ENCODE results near the gene DIS3L. TPM values are rescaled to one million over a fixed set of nuclear protein-coding genes. Genes with fewer than 3 reads are reported as not detected.
"Not testable (repeated sequence)": the region's sequence is repeated elsewhere in the genome, so short reads cannot be mapped to it uniquely, and the experiment has no call there.

The DIS3L gene
- 43.5 TPM for total RNA-seq
- long read RNA-seq, transcript DIS3L-202 (17 exons, 3,647 nt) = major isoform, 14 of 52 reads
- long read RNA-seq, partial matches to known transcripts = 16 of 52 reads
- long read RNA-seq, other reads (novel, unspliced or antisense) = 22 of 52 reads

DNA sequence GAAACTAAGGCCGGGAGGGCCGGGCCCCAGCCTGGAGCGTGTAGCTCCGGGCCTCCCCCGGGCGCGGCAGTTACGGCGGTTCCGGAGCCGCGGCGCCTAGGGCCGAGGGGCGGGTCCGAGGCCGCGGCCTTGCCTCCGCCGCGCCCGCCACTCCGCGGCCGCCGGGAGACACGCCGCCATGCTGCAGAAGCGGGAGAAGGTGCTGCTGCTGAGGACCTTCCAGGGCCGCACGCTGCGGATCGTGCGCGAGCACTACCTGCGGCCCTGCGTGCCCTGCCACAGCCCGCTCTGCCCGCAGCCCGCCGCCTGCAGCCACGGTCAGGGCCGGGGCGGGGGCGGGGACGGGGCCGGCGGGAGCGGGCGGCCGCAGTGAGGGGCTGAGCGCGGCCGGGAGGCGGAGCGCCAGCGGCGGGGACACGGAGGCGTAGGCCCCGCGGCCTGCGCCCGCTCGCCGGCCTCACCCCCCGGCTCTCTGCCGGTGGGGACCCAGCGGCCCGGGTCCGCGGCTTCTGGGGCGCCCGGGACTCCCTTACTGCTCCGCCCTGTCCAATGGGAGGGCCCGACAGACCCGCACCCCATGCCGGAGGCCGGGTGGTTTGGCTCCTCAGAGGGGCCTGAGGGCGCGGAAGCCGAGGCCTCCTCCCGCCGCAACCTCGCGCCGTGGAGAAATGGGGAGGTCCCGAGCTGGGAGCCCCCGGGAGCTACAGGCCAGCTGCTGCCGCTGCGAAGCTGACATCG is at the start of gene DIS3L:
Gene DIS3L, plus strand, starts transcription at position 150 of the 738 bp plus-strand sequence. Its CDS starts 29 bp downstream, at position 179.
- DNase-seq (ENCODE audit: low spot score) = no peak

DNA sequence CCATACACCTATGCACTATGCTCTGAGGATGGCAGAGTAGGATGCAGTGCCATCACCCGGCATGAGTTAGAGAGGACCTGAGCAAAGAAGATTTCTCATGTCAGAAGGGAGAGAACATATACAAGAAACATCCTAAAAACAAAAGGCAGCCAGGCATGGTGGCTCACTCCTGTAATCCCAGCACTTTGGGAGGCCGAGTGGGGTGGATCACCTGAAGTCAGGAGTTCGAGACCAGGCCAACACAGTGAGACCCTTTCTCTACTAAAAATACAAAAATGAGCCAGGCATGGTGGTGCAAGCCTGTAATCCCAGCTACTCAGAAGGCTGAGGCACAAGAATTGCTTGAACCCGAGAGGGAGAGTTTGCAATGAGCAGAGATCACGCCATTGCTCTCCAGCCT is 47.5 kb upstream of the DIS3L start:
- not testable (repeated sequence) for DNase-seq (ENCODE audit: low spot score)

DNA sequence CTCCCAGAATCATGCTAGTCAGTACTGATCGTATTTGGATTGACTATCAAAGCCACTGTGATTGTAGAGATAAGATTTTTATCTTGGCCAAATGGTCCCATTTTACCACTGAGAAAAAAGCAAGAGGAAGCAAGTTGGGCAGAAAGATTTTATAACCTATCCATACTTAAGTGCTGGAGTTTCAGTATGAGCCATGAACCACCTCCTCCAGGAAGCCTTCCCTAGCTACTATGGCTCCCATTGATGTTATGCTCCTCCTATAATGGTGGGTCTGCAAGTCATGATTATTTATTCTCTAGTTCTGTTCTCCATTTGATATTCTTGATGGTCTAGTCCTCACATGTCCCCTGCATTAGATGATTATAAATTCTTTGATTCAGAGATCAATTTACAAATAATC is 46.4 kb upstream of the DIS3L start:
- peak; percentile 12 for DNase-seq (ENCODE audit: low spot score)

DNA sequence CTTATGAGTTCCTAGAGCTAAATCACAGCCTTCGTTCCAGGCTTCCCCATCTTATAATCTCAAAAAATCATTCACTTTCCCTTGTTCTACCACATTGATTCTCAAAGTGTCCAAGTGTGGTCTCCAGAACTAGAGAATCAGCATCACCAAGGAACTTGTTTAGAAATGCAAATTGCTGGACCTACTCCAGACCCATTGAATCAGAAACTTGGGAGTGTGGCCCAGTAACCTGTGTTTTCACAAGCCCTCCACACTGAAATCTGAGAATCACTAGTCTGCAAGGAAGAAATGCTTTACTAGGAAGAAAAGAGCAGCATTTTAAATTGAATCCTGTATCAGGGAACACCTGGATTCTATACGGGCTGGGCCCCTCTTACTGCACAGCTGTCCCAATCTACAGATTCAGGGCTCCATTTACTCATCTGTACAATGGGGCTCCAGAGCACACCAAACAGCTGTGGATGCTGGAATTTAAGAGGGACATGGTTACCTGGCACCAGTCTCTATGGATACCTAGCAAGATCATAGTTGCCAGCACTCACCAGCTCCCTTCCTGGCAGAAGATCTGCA is 43.7 kb upstream of the DIS3L start:
- no peak for DNase-seq (ENCODE audit: low spot score)

DNA sequence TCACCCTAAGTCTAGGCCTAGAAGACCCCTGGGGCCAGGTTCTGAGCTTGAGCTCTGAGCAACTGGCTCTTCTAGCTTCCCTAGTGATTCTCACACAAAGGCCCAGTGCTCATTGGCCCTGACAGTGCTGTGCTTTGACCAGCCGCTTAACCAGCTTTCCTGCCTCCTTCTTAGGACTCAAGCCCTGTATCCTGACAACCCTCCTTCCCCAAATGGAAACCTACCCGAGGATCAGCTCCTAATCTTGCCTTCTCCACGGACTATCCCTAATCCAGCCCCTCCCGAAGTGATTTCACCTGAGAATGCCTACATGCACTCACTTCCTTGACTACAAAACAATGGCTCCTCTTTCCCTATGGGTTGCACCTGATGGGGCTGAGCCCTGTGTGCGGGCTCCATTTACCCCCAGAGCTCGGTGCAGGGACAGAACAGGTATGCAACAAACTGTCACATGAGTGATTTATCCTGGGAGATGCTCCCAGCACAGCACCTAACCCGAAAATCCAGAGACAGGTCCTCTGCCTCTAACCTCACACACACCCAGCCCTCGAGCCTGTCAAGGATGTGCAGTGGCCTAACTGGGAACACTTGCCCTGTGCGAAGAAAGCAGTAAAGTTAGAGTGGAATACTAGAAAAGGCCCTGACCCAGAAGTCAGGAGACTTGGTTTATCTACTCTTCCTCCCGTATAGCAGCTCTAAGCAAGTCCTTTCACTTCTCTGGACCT is 42.1 kb upstream of the DIS3L start:
- DNase-seq (ENCODE audit: low spot score) = no peak

DNA sequence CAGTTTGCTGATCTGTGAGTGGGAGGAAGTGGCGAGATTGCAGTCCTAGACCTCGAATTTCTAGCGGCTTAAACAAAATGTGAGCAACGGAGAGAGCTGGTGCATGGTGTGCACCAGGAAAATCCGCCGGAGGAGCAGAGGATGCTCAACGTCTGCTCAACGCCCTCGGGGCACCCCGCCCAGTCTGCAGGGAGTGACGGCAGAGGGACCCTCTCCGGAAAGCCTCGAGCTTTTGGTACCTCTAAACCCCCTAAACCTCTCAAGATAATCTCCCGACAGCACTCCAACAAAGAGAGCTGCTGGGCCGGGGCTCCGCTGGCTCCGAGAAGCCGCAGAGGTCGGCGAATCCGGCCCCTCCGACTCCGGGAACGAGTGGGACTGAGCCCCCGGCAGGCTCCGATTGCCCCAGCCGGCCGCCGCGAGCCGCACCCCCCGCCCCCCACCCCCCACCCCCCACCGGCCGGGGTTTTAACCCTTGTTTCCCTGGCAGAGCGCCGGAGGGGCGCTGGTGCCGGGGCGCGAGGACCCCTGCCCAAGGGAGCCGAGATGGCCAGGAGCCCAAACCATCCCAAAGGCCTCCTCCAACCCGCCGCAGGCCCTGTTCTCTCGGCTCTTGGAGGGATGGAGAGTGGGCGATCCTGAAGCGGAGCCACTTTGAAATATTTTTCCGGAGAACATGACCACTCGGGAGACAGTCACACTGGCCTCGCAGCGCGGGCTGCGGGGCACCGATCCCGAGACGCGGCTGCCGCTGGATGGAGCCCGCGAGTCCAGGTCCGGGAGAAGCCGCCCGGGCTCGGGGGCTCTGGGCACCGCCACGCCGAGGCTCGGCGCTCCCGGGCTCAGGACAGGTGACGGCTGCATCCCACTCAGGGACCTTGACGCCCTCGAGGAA is 41.3 kb upstream of the DIS3L start:
- DNase-seq (ENCODE audit: low spot score) = no peak

DNA sequence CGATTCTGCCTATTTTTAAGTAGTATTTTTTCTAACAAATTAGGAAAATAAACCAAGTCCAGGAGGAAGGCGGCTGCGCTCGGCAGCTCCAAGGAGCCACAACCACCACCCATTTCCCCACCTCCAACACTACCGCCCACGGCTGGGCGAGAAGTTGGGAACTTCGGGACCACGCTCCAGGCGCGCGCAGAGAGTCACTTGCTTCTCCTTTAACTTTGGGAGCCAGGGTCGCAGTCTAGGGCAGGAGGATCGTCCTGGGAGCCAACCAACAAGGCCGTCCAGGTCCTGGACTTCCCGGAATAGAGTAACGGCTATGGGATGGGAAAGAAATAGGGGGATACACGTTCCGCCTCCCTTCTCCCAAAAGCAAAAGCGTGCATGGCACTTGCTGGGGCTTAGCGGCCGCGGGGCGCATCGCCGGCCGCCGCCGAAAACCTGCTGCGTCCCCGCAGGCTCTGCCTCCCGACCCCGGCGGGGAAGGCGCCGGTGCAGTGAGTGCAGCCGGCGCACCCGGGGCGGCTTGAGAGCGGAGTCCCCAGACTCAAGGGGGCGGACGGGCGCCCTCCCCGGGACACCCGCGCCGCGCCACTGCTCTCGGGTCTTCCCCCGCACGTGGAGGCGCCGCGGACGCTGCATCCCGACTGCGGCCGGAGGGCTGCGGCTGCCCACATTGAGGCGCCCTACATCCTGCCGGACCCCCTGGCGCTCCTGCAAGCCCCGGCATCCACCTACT is 40.5 kb upstream of the DIS3L start:
- no peak for DNase-seq (ENCODE audit: low spot score)

DNA sequence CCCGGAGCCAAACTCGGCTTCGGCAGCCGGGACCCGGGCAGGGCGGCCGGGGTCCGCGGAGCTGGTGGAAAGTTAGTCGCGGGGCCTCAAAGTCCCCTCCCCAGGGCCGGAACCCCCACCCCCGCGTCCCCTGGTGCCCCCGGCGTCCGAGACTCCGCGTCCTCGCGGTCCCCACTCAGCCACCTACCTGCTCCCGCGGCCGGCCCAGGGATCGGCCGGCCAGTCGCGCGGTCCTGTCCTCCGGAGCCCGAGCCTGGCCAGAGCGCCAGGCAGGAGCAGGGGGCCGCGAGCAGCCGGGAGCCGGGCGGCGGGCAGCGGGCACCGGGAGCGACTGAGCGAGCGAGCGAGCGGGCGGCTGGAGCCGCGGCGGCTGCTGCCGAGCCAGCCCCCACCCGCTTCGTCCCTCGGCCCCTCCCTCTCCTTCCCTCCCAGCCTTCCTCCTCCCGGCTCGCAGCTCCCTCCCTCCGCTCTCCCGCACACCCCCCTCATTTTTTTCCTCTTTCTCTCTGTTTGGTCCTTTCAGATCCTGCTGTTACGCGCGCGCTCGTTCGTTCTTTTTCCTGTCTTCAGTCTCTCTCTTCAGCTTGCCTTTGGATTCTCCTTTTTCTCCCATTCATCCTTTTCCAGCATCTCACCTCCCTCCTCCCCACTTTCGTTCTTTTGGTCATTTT is 39.8 kb upstream of the DIS3L start, which contains the start of gene MEGF11:
Gene MEGF11, minus strand, starts transcription at position 333 of the 671 bp plus-strand sequence. CDS start 125,347 bp downstream, outside the sequence.
- DNase-seq (ENCODE audit: low spot score) = no peak

DNA sequence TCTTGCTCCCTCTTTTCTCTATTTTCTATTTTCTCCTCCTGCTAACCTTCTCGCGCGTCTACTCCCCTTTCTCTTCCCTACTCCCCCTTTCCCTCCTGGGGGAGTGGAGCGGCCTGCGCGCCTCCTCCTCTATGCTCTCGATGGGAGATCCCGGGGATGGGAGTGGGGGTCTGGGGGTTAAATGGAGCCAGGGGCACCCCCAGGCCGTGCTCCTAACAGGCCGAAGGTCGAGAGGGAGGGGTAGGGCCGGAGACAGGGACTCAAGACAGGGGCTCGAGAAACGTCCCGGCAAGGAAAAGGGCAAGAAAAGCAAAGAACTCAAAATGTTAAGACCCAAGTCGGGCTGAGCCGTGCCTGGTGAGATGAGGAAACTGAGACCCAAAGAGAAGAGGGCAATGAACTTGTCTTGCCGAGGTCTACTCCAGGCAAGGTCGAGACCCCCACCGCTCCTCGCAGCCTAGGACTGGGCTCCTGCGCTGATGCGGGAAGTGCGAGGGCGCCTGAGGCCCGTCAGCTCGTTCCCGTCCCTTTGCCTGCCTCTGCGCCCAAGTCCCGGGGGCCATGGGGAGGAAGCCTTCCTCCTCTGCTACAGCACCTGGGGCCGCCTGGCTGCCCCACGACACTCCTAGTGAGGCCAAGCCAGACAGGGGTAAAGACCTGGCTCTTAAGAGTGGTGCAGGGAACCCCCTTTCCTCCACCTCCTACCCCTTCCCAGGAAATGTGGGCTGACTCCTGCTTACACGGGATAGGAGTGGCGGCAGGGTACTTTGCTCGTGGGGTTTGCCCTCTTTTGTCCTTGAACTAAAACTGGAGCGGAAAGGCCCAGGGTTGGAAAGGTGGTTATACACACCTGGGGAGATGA is 39.0 kb upstream of the DIS3L start:
- no peak for DNase-seq (ENCODE audit: low spot score)

DNA sequence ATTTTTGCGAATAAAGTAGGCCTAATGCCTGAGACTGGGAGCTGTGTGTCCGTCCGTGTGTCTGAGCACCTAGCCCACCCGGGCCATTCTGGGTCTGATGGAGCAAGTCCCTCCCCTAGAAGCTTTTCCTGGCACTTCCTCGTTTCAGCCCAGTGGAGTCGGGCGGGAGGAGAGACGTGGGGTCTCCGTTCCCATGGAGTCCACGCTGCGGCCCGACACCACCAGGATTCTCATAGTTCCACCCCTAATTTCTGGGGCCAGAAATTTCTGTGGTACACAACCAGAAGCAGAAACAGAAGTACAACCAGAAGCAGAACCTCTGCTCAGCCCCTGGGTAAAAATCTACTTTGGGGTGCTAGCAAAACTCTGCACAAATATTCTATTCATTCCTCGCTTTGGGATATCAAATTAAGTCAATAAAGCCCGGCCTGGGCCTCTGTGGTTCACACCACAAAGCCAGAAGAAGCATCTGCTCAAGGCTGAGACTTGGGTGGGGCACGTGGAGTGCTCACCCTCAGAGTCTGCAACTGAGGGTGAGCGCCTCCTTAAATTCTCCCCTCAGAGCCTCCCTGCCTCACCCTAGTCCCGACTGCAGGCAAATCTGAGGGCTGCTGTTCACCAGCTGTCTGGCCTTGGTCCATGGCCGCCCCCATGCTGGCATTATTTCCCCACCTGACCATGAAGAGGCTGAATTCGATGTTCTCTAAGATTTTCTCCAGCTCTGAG is 38.3 kb upstream of the DIS3L start:
- no peak for DNase-seq (ENCODE audit: low spot score)

DNA sequence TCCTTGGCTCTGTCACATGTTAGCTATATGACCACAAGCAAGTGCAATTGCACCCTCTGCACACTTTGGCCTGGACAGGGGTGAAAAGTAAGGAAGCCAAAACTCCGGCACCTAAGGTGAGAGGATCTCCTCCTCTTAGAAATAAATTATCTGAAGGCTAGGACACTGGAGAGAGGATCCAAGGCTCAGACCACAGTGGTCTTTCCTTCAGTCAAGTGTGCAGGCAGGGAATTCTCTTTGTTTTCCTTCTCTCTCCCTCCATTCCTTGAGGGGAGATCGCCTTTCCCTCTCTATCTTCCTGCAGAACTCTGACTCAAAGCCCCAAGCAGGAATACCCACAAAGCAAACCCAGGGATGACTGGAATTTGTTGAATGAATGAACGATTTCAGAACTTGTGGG is 36.7 kb upstream of the DIS3L start:
- DNase-seq (ENCODE audit: low spot score) = no peak

DNA sequence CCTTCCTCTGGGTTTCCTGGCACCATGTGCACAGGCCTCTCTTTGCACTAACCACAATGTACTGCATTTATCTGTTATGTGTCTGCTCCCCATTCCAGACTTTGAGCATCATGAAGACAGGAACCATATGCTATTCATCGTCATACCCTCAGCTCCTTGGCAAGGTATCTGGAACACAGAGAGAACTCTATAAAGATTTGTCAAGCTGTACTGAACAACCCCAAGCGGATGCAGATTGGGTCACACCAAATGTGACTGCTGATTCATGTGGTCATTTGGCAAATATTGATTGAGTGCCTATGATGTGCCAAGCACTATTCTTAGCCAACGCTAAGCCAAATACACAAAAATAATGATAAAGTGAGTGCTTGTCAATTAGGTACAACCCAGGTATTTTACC is 32.3 kb upstream of the DIS3L start:
- no peak for DNase-seq (ENCODE audit: low spot score)

DNA sequence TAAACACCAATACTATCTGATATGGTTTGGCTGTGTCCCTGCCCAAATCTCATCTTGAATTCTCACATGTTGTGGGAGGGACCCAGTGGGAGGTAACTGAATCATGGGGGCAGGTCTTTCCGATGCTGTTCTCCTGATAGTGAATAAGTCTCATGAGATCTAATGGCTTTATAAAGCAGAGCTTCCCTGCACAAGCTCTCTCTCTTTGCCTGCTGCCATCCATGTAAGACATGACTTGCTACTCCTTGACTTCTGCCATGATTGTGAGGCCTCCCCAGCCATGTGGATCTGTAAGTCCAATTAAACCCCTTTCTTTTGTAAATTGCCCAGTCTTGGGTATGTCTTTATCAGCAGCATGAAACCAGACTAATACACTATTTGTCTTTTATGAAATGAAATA is 30.5 kb upstream of the DIS3L start:
- DNase-seq (ENCODE audit: low spot score) = not testable (repeated sequence)

DNA sequence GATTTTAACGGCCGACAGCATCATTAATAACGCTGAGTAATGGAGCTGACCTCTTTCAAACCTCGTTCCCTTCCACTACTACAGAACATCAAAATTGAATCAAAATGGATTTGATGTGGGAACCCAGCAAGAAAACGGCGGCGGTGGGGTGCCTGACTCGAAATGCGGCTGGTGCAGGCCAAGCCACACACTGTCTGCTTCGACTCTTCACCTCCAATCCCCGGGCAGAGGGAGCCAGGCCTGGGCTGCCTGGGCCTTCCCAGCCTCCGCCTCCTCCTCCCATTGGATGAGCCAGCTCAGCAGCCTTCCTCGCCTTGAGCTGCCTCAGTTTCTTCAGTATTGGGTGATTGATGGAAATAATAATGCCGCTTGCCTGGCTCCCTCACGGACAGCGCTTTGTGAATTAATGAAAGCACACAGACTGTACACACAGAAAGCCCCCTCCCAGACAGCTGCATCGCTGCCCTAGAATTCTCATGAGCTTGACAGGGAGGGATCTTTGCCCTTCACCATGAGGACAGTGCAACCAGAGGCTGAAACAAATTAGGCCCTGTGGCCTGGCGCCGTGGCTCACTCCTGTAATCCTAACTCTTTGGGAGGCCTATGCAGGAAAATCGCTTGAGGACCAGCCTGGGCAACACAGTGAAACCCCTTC is 28.4 kb upstream of the DIS3L start:
- DNase-seq (ENCODE audit: low spot score) = no peak

DNA sequence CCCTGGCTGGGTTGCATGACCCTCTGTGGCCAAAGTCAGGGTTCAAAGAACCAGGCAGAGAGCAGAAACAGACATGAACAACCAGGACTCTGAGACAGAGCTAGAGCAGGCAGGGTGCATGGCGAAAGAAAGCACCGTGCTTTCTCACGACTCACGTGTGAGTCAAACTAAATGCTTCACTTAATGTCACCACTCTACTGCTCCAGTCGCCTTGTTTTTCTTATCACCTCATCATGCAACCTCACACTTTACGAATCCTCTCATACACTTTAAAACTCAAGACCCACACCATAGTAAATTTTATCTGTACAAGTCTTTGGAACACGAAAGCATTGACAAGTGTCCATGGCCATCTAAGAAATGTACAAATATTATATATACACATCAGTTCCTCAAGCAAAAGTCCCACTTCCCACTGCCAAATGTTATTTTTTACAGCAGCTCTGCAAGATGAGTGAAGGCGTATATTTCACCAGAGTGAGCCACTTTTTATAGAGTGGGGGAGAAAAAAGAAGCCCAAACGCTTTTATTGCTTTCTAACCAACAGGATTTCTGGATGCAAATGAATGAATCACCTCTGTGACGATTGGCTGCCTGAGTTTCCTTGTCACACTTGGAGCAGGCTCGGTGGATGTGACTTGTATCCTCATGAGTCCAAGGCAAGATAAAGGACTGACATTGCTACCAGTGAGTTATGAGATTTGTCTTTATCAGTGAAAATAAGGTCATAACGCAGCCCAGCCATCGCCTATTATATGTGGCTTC is 23.9 kb upstream of the DIS3L start:
- no peak for DNase-seq (ENCODE audit: low spot score)

DNA sequence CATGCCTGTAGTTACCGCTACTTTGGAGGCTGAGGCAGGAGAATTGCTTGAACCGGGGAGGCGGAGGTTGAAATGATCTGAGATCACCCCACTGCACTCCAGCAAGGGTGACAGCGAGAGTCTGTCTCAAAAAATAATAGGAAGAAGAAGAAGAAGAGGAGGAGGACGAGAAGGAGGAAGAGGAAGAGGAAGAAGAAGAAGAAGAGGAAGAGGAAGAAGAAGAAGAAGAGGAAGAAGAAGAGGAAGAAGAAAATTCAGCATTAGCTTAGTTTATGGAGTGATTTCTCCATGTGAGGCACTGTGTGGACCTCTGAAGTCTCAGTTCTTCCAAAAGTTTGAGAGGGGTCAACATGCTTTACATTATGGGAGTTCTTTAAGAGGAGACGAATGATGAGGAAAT is 22.4 kb upstream of the DIS3L start:
- DNase-seq (ENCODE audit: low spot score) = no peak

DNA sequence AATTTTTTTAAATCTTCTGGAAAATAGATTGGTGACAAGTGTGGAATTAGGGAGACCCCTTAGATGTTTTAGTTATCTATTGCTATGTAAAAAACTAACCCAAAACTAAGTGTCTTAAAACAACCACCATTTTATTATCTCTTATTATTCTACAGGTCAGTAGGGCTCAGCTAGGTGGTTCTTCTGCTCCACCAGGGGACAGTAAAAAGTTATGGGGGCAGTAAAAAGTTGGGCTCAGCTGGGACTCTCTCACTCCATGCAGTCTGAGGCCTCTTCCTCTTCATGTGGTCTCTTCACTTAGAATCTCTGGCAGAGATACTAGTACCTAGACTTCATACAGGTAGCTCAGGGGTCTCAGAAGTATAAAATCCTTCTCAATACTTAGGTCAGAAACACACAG is 18.0 kb upstream of the DIS3L start:
- DNase-seq (ENCODE audit: low spot score) = no peak
